ENCODE data around the gene SUMF2.
"Not testable (repeated sequence)": the region's sequence is repeated elsewhere in the genome, so short reads cannot be mapped to it uniquely, and the experiment has no call there.

SUMF2 gene

DNA sequence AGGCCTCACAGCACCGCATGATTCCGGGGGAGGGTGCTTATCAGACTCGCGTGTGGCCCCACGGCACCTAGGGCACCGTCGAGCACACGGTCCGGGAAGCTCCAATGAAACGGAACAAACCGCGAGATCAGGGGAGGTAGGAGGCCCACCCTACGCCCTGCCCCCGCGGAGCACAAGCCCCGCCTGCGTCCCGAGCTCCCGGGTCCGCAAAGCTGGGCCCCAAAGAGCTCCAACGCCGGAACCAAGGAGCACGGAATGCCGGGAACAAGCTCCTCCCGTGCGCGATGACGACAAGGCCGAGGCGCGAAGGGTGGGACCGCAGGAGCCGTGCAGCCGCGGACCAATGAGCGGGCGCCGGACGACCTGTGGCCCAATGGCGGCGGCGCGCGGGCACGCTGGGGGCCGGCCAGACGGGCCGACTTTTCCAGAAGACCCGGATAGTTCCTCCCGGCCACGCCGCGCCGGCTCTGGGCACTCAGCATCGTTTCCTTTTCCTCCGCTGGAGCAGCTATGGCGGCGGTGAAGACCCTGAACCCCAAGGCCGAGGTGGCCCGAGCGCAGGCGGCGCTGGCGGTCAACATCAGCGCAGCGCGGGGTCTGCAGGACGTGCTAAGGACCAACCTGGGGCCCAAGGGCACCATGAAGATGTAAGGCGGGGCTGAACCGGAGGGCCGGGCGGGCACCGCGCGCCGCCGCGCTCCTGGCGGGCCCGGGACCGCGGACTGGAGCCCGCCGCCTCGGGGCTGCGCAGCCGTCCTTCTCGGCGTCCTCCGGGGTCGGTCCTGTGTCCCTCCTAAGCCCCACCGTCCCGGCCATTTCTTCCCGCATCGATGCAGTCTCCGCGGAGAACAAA, 12.5 kb upstream of the SUMF2 start, which contains the start of the genes CCT6A and PSPH:
Gene CCT6A, plus strand, starts transcription at position 427 of the 853 bp plus-strand sequence. Its CDS starts 84 bp downstream, at position 511.
Gene PSPH, minus strand, starts transcription at position 106 of the 853 bp plus-strand sequence. CDS start 30,232 bp downstream, outside the sequence.
- TF ChIP-seq, protein P1, sequence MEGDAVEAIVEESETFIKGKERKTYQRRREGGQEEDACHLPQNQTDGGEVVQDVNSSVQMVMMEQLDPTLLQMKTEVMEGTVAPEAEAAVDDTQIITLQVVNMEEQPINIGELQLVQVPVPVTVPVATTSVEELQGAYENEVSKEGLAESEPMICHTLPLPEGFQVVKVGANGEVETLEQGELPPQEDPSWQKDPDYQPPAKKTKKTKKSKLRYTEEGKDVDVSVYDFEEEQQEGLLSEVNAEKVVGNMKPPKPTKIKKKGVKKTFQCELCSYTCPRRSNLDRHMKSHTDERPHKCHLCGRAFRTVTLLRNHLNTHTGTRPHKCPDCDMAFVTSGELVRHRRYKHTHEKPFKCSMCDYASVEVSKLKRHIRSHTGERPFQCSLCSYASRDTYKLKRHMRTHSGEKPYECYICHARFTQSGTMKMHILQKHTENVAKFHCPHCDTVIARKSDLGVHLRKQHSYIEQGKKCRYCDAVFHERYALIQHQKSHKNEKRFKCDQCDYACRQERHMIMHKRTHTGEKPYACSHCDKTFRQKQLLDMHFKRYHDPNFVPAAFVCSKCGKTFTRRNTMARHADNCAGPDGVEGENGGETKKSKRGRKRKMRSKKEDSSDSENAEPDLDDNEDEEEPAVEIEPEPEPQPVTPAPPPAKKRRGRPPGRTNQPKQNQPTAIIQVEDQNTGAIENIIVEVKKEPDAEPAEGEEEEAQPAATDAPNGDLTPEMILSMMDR (IDR thresholded peaks at IDR 0.05; ENCODE audit: low read depth, low read length): no peak
- peak; percentile 98 to 99 for DNase-seq (ENCODE audit: low read depth in 2 of 2)
- H3K4me3 ChIP-seq (replicated peaks in 1 of 2; ENCODE audit: low read depth in 2 of 2, low read length in 2 of 2): peak within 1 kb of the TSS; percentile 90

DNA sequence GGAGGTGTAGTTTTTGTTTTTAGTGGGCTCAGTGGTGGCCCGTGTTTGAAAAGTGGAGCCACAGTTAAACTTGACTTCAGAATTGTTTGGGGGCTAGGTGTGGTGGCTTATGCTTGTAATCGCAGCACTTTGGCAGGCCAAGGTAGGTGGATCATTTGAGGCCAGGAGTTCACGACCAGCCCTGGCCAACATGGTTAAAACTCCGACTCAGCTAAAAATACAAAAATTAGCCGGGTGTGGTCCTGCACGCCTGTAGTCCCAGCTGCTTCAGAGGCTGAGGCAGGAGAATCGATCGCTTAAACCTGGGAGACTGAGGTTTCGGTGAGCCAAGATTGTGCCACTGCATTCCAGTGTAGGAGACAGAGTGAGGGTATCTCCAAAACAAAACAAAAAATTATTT, 10.7 kb upstream of the SUMF2 start:
- no peak overlapping the region for H3K4me3 ChIP-seq (replicated peaks in 1 of 2; ENCODE audit: low read depth in 2 of 2, low read length in 2 of 2)
- TF ChIP-seq, protein P1 (IDR thresholded peaks at IDR 0.05; ENCODE audit: low read depth, low read length): no peak
- no peak for DNase-seq (ENCODE audit: low read depth in 2 of 2)

DNA sequence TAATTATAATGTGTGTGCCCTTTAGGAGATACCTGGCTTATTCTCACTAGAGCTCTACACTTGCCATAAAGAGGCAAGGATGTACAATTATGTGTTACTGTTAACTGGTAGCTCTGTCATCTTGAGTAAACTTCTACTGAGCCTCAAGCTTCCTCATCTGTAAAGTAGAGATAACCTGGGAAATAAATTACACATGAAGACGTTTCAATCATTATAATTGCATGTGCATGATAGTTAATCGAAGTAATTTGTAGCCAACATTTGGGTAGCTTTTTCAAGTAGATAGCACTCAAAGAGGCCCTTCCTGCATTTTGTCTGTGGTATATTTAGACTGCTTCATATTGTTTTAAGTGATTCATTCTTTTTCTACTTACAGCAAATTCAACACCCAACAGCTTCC, 10.1 kb upstream of the SUMF2 start:
- TF ChIP-seq, protein P1 (IDR thresholded peaks at IDR 0.05; ENCODE audit: low read depth, low read length): no peak
- DNase-seq (ENCODE audit: low read depth in 2 of 2): no peak

DNA sequence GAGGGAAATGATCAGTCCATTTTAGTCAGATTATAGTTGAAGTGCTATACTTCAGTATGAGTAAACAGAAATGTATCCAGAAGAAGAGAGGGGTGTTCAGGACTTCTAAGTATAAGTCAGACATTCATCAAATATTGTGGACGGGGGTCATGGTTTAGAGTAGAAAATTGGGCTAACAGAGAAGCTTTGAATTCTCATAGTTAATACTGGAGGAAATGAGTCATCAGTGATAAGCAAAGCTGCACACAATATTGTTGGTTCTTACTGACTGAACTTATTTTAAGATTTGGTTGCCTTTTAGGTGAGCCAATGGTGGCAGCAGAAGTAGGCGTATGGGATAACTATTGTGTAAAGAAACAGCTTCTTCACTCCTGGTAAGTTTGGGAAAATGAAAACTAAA, 1.7 kb upstream of the SUMF2 start:
- TF ChIP-seq, protein P1 (IDR thresholded peaks at IDR 0.05; ENCODE audit: low read depth, low read length): no peak
- DNase-seq (ENCODE audit: low read depth in 2 of 2): peak; percentile 59 to 72
- no peak overlapping the region for H3K4me3 ChIP-seq (replicated peaks in 1 of 2; ENCODE audit: low read depth in 2 of 2, low read length in 2 of 2)

More for the DNA sequence above, 10.1 kb upstream of the SUMF2 start:
- H3K4me3 ChIP-seq (replicated peaks in 1 of 2; ENCODE audit: low read depth in 2 of 2, low read length in 2 of 2): no peak overlapping the region

DNA sequence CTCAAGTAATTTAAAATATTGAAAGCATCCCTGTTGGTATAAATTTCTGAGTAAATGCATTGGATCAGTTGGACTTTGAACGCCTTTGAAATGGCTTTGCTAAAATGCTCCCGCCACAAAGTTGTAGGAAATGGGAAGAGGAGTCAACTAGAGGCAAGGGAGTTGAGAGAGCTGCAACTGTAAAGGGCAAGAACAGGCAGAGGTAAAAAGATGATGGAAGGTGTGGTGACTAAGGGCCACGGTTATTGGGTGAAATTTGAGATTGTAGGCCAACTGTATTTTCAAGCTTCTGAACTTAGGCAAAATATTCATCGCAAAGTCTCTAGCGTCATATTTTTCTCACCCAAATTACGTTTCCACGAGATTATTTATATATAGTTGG, 595 bp upstream of the SUMF2 start:
- TF ChIP-seq, protein P1 (IDR thresholded peaks at IDR 0.05; ENCODE audit: low read depth, low read length): no peak
- DNase-seq (ENCODE audit: low read depth in 2 of 2): no peak
- H3K4me3 ChIP-seq (replicated peaks in 1 of 2; ENCODE audit: low read depth in 2 of 2, low read length in 2 of 2): peak overlapping the region in 1 of 2 donors; percentile 90

DNA sequence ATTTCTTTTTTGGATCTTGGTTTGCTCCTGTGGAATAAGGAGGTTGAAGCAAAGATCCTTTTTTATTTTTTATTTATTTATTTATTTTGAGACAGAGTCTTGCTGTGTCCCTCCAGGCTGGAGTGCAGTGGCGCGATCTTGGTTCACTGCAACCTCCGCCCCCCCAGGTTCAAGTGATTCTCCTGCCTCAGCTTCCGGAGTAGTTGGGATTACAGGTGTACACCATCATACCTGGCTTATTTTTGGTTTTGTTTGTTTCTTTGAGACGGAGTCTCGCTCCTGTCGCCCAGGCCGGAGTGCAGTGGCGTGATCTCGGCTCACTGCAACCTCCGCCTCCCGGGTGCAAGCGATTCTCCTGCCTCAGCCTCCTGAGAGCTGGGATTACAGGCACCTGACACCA, 2.3 kb downstream of the SUMF2 start:
- not testable (repeated sequence) for DNase-seq (ENCODE audit: low read depth in 2 of 2); H3K4me3 ChIP-seq (replicated peaks in 1 of 2; ENCODE audit: low read depth in 2 of 2, low read length in 2 of 2)

DNA sequence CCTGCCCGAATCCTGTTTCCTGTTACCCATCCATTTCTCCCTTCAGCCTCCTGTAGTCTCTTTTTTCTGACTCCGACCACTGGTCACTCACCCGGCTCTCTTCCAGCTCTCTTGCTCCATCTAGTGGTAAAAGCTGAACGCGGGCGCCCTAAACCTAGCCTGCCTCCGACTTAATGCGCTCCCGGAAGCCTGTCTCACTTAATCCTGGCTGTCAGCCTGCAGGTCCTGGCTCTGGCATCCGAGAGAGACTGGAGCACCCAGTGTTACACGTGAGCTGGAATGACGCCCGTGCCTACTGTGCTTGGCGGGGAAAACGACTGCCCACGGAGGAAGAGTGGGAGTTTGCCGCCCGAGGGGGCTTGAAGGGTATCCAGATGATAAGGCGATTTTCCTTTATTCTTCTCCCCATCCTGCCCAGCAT, 10.3 kb downstream of the SUMF2 start:
- TF ChIP-seq, protein P1 (IDR thresholded peaks at IDR 0.05; ENCODE audit: low read depth, low read length): peak; percentile 95
- peak; percentile 89 to 90 for DNase-seq (ENCODE audit: low read depth in 2 of 2)
- H3K4me3 ChIP-seq (replicated peaks in 1 of 2; ENCODE audit: low read depth in 2 of 2, low read length in 2 of 2): no peak overlapping the region

Measured in cardiac fibroblast (primary cell).